GM19238 (cell line): ENCODE measurements around the gene TRABD2B.

ENCODE experiments used
- DNase-seq: peaks from one replicate; pipeline ENCODE4 v3.0.0; 2011; ENCODE audit warnings: low spot score; ENCODE audit not compliant: insufficient read length

Gene TRABD2B

DNA sequence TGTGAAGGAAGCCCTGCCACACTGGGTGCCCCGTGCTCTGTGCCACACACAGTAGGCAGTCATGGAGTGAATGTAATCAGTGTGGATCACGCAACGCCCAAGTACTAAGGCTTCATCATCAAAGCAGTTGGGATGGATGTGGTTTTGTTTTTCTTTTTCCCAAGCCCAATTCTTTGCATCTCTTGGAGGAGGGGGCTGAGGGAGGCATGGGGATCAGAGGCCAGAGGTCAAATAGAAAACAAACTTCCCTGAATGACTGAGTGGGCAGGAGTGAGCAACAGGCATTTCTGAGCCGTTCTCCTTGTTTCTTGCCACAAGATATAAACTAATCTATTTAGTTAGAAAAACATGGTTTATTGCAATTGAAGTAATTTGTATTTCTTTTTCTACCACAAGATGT lies 85.3 kb downstream of the TRABD2B start:
- DNase-seq, result no peak

DNA sequence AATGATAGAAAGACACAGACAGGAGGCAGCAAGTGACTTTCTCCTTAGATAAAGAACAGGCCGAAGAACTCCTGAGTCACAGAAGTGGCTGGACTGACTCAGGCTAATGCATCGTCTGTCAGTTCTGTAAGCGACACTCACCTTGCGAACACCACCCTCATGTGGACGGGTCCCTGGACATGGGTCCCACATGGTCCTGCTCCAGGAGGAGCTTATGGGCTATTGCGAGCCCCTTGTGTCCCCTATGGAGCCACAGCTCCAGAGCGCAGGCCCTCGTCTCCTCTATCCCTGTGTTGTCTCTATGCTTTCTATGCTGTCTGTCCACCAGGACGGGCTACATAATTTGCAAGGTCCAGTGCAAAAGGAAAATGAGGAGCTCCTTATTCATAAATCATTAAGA lies 85.8 kb downstream of the TRABD2B start:
- no peak for DNase-seq

- no peak for DNase-seq
Measured at GRCh38 chr1:47908258-47908657, 88.9 kb downstream of the TRABD2B start.

DNA sequence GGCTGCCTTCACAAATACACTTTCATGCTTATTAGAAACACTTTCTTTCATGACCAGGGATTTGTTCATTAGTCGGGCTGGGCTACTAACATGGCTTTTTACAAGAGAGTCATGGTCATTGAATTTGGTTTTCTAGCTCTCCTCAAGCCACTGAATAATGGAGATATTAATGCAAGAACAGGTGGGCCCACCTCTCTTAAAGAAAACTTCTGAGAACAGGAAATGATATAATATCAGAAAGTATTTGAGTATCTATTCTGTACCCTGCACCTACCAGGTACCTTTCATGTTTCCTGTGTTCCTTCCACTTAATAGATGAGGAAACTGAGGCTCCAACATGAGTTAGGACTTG lies 90.0 kb downstream of the TRABD2B start:
- DNase-seq, result no peak

GRCh38 chr1:47906527-47907176 lies 90.5 kb downstream of the TRABD2B start:
- no peak for DNase-seq

DNA sequence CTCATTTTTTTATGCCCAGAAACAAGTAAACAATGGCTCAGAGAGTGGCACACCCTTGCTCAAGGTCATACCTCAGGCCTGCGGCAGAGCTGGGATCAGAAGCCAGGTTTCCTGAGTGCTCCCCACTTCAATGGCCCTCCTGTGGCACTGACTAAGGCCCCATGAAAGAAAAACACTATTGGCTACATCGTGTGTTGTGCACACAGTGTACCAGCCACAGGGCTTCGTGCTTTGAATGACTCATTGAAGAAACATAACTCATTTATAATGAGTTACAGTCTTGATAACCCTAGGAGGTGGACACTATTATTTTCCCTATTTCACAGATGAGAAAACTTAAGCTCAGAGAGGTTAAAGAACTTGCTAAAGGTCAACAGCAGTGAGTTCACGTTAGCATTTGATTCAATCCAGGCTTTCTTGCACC lies 91.2 kb downstream of the TRABD2B start:
- no peak for DNase-seq

DNA sequence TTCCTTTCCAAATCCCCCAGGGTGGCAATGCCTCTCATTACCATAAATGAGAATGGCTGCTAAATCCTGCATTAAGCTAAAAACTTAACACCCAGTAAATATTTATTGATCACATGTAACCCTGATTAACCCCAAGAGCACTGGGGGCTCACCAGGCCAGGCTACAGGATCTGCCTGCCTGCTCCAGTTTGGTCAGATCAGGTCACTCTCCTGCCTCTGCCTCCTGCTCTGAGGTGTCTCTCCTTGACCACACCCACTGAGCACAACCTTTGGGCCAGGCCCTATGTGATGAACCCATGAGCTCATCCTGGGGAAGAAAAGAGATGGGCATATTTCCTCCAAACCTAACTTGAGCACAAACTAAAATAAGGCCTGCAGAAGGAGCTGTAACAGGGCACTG lies 93.5 kb downstream of the TRABD2B start:
- no peak for DNase-seq

DNA sequence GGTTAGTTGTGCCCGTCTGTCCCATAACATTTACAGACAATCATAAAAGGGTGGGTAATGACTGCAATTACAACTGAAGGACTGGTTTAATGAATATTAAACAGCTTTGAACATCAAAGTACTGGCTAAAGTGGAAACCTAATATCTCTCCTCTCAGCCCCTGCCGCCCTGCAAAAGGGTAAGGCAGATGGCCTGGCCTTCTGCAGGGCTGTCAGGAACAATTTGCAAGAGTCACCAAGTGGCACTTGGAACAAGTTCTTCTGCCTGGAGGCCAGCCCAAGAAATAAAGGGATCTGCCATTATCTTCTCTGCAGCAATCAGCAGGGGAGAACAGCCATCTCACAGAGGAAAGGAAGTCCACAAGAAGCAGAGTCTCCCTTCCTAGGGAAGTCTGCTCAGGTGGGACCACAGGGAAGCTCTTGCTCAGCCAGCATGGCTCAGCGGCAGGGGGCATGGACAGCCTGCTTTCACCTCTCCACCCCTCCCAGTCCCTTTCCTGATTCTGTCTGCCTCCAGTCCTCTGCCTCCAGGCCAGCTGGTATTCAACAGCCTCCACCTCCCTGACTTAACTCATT lies 96.1 kb downstream of the TRABD2B start:
- DNase-seq, result no peak

- DNase-seq, result no peak
Measured at GRCh38 chr1:47898133-47898845, 98.9 kb downstream of the TRABD2B start.

DNA sequence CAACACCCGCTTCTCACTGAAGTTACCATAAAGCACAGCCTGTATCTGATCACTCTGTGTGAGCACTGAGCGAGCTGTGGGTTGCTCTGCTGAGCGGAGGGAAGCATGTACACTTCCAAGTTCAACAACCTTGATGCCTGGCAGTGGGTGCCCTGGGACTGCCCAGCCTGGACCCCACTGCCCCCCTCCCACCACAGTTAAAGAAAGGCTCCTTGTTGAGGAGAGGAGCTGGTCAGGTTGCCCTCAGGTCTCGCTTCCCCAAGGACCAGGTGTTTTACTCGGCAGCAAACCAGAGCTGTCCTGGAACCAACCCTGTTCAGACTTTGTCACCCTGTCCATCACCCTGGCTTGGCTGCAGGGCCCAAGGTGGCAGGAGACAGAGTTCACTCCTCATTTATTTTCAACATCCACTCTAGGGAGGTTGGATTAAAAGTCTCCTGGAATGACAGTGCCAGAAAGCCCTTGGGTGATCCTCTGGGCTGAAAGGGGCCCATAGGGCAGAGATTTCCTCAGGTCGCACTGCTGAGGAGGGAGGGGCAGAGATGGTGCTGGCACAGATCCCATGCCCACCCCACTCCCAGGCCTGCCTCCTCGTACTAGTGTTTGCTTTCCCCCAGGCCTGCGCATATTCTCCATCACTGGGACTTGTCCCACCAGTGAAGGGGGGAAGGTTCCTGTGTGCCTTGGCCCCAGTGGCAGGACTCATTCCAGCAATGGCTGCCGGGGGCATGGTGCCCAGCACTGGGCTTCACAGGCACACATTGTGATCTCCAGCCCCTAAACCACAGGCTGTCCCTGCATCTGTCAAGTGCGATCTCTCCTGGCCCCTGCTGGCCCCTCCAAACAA lies 101.7 kb downstream of the TRABD2B start:
- no peak for DNase-seq

- no peak for DNase-seq
Measured at GRCh38 chr1:47894410-47895278, 102.5 kb downstream of the TRABD2B start.

- no peak for DNase-seq
Measured at GRCh38 chr1:47893412-47893811, 103.8 kb downstream of the TRABD2B start.

DNA sequence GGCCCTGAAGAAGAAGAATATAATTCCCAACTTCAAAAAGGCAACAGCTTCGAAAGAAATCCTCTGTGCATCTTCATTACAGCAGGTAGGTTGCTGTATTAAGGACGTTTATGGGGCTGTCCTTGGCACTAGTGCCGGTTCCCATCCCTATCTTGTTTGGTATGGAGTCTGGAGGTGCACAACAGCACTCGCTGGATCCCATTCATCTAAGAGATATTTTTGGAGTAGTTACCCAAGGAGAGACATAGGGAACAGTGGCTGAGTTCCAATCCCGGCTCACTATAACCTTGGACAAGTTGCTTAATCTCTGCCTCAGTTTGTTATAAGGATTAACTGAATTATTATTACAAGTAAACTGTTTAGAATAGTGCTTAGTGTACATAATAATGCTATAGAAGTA lies 106.4 kb downstream of the TRABD2B start:
- DNase-seq, result no peak

DNA sequence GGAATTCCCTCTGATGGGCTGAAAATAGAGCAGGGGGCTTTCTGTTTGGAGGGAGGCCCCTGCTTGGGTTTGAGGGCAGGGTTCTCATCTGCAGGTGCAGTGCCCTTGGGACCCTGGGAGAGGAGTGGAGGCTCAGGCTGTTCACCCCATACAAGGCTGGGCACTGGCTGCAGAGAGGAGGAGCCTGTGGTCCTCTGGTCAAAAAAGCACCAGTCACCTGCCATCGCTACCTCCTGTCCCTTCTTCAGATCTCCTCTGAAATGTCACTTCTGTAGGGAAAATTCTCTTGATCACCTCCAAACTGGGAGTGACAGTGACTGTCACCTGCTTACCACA lies 108.9 kb downstream of the TRABD2B start:
- DNase-seq, result no peak

DNA sequence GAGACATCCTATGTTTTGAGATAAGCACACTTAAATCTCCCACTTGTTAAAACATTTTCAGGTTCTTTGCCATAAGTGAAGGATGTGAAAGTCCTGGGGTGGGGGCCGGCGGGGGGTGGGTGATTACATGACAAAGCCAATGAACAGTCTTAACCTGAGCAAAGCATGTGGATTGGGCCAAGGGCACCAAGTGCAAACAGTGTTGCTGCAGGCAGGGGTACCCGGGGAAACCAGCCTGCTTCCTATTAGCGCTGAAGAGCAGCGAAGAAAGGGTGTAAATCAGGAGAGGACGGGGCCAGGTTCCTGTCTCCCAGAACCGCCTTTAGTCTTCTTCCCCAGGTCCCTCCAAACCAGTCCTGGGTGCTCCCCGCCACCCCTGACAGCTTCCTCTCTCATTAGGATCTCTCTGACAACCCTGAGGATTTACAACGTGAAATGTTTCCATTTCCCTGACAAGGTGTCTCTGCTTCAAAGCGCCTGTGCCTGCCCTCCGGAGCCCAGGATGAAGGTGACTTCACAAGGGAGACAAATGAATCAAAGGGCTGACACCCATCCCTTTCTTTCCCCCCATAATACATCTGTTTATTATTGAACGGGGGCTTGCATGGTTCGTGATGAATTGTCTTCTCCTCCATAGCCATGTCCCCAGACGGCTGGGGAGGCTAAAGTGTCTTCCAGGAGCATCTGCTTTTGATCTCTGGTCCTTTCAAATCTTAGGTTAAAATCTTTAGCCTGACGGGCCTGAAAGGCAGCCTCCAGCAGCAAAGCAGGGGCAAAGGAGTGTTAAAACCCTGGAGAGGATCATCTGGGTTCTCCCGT lies 109.5 kb downstream of the TRABD2B start:
- no peak for DNase-seq

DNA sequence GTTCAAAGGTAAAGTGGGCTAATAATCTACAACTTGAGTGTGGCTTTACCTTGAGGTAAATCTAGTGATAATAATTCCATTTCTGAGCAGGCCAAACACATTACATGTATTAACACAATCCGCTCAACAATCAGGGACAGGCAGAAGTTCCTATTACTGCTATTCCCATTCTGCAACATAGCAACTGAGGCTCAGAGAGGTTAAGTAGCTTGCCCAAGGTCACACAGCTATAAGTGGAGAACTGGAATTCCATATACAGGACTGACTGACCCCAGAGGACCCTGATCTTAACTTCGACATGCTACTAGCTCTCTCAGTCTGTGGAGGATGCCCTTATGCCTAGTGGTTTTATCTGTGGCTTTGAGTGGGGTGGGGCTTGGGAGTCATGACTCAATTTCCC lies 110.1 kb downstream of the TRABD2B start:
- DNase-seq, result no peak

DNA sequence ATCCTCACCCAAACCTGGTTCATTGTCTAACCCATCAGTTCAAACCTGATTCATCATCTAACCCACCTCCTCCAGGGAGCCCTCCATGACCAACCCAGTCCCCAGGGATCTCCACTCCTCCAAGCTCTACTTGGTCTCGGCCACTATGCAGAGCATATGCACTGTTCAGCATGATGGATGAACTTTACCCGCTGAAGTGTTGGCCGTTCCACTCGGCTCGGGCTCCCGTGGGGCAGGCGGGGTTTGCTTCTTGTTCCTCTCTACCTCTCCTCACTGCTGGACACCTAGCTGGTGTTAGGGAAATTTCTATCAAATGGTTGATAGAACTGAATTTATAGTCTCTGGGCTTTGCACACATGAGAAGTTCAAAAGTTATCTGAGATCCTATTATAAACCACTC lies 111.0 kb downstream of the TRABD2B start:
- no peak for DNase-seq

DNA sequence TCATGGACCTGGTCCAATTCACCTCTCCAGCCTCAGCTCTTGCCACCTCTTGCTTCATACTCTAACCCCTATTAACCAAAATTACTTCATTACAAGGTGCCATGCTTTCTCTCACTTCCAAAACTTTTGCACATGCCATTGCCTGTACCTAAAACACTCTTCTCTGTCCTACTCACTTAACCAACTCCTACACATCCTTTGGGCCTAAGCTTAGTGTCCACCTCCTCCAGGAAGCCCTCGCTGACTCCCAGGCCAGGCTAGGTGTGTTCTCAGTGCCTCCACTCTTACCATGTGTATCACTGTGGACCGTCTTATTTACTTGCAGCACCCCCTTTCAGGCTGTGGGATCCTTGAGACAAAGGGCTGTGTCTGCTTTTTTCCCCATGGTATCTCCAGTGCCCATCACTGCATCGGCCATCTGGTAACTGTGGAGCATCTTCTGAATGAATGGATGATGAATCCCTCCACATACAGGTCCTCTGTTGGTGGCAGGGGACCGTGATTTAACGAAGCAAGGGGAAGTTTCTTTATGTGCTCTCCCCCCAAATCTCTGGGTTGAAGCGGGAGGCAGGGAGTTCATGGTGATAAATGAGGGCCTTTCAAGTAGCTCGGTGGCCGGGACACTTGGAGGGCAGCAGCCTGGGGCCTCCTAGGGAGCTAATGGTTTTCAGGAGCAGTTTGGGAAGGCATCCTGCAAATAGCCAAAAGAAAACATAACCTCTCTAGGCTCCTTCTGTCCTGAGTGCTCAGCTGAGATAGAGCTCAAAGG lies 111.9 kb downstream of the TRABD2B start:
- no peak for DNase-seq

DNA sequence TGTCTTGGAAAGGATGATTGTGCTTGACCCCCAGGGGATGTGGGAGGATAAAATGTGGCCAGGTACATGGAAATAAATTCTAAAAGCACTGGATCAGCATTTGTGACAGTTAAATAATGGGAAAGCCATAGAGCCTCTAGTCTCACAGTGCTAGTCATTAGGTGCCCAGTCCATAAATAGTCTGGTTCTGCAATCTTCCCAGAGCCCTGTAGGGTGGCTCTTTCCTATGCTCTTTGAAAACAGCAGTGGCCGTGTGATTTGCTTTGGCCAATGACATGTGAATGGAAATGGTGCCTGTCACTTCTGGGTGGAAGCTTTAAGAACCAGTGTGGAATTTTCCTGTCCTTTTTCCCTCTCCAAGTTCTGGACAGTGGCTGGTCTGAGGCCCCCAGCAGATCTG lies 113.2 kb downstream of the TRABD2B start:
- no peak for DNase-seq
